GM21526 (cell line): ENCODE data around the gene WDFY1.

Experiments
- ATAC-seq: cut with Tn5 transposase; IDR thresholded peaks from one replicate; pipeline ENCODE4 v1.9.1; 2021; ENCODE audit warnings: moderate library complexity; ENCODE audit not compliant: unreplicated experiment, low FRiP score

WDFY1 gene

DNA sequence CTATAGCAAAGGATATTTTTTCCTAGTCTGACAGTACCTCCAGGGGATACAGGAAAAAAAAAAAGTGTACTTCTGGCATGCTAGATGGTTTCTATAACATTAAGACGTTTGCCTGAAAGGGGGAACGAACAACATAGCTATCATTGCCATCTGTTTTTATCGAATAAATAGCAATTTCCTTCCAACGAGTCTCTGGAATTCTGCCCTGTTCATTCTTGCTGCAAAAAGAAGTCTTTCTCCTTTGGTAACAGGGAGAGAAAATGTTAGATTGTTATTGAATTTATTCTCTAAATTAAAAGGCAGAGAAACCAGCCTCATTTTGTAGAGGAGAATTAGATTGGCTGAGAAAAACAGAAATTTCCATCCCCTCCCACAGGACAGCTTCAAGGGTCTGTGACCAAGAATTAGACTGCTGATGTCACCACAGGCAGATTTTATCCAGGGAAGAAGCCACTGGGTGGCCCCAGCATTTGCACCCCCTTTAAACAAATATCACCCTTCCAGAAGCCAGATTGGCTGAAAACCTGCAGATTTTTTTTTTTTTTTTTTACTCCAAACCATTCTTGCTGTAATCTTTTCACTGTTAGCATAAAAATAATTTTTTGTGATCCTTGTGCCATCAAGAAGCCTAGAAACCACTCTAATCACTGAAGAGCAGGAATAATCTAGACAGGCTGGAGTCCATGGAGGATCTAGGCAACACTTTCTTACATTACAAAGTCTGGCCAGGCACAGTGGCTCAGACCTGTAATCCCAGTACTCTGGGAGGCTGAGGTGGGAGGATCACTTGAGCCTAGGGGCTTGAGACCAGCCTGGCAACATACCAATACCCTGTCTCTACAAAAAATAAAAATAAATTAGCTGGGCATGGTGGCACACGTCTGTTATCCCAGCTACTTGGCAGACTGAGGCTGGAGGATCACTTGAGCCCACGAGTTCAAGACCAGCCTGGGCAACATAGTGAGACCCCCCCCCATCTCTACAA, 12.0 kb downstream of the WDFY1 start:
- ATAC-seq, result no peak

DNA sequence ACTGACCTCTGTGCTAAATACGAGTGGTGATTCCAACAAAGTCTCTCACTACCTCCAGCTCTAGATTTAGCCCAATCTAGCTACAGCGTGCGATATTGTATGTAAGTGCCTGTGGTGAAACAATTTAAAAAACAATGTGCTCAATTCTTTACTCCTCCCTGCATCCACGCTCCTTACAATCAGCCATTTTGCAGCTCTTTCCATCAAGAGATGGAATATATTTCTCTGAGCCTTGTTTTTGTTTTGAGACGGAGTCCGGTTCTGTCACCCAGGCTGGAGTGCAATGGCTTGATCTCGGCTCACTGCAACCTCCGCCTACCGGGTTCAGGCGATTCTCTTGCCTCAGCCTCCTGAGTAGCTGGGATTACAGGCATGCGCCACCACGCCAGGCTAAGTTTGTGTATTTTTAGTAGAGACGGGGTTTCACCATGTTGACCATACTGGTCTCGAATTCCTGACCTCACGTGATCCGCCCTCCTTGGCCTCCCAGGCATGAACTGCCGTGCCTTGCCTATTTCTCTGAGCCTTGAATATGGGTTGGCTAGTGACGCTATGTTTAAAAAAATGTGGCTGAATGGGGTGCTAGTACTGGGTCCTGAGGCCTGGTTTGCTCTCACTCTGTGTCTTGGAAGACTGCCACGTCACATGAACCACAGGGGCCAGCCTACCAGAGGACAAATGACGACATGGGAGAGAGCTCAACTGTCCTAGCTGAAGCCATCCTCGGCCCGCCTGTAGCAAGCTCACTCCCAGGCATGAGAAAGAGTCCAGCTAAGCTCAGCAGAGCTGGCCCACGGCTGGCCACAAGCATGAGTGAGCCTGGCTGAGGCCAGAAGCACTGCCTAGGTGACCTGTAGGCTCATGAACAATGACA, 14.8 kb downstream of the WDFY1 start:
- no peak for ATAC-seq

DNA sequence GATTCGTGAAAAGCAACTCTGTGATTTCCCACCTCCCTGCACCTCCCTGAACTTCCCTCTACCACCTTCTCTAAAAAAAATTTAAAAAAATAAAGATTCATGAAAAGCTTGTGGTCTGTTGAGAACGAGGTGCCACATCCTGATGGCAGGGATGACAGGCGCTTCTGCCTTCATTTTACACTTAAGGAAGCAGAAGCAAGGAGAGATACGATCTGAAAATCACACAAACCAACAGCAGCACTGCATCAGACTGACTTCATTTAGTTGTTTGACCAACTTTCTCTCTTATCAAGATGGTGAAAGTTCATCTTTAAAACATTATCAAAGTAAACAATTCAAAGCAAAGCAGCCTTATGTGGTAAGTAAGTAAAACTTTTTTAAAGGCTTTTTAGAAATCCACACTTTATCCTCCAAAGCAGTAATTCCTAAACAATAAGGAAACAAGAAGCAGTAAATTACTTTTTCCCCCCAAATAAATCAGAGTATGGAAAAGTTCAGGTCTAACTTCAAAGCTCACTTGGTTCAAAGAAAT, 15.5 kb downstream of the WDFY1 start:
- ATAC-seq, result no peak

DNA sequence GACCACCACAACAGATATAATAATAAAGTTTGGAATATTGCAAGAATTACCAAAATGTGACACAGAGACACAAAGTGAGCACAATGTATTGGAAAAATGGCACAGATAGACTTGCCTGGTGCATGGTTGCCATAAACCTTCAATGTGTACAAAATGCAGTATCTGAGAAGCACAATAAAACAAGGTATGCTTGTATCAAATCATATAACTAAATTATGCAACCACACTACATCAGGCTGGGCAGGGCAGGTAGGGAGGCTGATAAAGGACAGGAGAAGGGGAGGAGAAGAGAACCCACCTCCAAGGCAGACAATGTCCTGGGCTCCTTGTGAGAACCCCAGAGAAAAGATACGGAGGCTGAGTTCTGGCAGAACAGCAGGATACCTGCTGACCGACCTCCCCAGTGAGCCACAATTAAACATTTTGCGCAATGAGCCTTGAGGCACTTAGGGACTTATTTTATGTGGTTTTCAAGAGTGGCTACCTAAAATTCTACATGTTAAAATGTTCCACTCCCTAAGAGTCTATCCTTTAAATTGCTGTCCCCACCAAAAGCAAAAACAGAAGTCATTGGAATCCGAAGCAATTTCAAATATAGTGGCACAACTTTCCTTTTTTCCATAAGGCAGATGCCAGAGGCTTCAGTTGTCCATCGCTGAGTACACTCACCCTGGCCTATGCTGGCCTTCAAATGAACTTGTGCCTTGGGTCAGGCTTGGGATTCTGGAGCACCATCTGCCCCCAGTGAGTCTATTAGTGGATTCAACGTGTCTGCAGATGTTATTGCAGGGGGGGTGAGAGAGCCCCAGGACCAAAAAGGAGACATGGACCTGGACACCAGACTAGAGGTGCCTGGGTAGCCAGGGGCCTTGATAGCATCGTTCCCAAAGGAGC, 16.8 kb downstream of the WDFY1 start:
- ATAC-seq, result no peak

DNA sequence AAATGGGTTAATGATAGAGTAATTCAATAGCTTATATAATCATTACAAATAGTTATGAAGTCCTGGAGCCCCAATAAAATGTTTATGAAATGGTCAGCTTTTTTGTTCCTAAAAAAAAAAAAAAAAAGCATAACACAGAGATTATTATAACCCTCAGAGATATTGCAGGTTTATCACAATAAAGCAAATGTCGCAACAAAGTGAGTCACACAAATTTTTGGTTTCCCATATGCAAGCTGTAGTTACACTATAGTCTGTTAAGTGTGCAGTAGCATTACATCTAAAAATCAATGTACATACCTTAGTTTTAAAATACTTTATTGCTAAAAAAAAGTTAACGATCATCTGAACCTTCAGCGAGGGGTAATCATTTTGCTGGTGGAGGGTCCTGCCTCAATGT, 20.0 kb downstream of the WDFY1 start:
- ATAC-seq, result no peak

DNA sequence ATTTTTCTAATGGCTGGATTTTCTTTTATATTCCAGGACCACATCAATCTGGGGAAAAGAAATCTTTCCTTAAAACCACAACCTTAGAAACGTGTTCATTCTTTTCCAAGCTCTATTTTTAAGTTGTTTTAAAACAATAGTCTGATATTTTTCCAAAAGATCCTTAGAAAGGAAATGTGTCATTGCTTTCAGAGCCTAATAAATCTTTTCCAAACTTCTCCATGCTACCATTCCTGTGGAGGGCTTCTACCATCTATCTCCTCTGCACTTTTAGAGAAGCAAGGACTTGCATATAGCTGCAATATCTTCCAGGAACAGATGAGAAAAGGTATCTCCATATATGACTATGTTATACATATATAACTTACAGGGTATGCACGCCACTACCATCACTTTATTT, 21.2 kb downstream of the WDFY1 start:
- no peak for ATAC-seq

DNA sequence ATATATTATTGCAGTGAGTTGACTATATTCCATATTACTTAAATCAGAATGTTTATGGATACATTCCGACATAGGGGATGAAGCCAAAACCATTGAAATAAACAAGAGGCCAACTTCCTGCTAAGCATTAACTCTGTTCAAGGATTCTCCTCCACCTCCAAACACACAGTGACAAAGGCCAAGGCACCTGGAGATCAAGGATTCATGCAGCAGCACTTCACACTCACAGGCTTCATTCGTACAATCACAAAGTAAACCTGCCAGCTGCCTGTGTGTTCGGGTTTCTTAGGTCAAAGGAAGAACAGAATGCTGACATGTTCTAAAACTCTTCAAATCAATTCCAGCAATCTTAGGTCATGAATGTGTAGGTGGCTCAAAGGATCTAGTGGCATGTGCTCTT, 22.8 kb downstream of the WDFY1 start:
- no peak for ATAC-seq

DNA sequence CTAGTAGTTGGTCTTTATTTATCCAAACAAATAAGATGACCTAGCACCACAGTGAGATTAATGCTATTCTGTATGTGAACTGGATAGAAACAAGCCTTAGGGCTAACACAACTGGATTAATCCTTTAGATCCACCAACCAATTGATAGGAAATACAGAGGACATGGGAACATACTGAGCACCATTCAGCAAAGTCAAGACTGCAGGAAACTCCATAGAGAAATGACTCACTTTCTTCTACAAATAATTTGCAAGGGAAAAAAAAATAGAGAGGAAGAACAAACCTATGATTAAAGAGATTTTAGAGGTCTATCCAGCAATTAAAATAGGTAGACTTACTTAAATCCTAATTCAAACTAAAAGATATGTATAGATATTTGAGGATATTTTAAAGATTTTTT, 23.9 kb downstream of the WDFY1 start:
- no peak for ATAC-seq

DNA sequence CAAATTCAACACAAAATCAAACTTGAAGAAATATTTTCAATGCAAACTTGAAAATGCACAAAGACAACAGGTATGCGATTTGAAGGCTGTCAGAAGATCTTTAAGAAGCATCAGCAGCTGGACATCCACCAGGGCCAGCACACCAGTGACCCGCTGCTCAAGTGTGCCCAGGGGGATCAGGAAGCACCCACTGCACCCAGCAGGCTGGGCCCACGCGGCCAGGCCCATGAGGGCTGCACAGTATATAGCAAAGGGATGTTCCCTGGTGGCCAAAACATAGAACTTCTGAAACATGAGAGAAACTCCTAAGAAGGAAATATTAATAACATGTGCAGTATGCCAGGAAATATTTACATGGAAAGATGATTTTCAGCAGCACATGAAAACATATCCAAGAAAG, 25.0 kb downstream of the WDFY1 start:
- ATAC-seq, result no peak

DNA sequence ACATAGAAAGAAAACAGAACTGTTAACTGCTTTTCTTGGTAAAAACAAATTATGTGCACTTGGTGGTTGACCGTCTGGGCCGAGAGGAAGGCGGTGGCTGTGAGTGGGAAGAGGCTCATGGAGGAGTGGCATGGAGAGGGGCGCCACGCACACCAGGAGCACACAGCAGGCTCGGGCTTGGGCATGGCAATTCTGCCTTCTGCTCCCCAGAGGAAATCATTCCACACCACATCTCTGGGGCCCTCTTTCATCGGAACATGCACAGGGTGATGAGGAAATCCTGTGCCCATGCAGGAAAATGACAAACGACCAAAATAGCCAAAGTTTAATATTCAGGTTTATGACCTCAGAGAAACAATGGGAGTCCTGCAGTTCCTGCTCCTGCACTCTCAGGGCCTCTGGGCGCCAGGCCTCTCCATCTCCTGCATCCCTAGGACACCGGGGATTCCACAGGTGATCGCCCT, 26.4 kb downstream of the WDFY1 start:
- ATAC-seq, result no peak

DNA sequence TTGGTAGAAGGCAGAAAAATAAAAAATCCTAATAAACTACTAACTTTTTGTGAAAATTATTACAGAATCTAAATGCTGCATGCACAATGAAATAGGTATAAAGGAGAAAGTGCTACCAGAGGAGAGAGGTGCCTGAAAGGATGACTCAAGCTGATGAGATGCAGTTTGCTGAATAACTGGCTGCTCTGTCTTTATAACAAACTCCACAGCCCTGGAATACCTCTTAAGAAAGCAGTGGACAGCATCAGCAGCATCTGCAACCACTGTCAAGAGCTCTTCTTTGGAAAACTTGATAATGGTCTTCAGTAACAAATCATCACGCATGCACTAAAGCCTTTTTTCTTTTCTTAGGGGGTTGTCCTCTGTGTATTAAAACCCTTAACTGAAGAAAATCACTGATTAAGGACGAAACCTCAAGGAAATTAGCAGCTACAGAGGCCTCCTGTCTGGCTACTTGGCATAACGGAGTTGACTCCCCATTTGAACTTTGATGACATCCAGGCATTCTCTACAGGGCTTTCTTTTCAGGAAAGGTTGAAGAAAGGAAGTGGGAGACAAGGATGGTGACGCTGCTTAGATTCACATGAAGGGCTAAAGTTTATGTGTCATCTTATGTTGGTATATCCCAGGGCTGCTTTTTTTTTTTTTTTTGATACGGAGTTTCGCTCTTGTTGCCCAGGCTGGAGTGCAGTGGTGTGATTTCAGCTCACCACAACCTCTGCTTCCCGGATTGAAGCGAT, 28.8 kb downstream of the WDFY1 start:
- no peak for ATAC-seq

DNA sequence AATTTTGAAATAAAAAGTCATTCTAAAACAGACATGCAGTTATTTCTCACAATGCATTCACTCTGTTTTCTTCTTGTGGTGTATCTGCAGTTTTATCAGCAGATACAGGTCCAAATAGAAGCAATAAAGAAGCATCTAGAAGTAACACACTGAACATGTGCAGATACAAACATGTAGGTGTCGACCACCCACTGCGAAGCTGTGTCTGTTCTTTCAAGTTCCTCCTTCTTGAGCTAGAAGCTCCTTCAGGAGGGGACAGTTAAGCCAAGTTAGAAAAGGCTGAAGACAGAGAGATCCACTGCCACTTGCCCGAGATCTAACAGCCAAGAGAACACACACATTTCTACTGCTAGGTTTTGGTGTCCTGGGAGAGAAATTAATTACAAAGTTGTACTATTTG, 30.1 kb downstream of the WDFY1 start:
- ATAC-seq, result no peak

DNA sequence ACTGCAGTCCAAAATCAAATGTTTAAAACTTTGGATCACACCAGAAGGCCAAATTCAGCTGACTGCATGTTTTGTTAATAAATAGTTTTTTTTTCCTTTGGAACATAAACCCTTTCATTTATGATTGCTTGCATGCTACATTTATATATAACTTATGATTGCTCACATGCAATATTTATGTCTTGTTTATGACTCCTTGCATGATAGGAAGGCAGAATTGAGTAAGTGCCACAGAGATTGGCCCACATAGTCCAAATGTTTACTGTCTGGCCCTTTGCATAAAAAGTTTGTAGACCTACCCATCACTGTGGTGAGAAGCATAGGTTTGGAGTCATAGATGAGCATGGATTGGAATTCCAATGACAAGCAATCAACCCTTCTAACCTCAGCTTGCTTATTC, 30.8 kb downstream of the WDFY1 start:
- ATAC-seq, result no peak

DNA sequence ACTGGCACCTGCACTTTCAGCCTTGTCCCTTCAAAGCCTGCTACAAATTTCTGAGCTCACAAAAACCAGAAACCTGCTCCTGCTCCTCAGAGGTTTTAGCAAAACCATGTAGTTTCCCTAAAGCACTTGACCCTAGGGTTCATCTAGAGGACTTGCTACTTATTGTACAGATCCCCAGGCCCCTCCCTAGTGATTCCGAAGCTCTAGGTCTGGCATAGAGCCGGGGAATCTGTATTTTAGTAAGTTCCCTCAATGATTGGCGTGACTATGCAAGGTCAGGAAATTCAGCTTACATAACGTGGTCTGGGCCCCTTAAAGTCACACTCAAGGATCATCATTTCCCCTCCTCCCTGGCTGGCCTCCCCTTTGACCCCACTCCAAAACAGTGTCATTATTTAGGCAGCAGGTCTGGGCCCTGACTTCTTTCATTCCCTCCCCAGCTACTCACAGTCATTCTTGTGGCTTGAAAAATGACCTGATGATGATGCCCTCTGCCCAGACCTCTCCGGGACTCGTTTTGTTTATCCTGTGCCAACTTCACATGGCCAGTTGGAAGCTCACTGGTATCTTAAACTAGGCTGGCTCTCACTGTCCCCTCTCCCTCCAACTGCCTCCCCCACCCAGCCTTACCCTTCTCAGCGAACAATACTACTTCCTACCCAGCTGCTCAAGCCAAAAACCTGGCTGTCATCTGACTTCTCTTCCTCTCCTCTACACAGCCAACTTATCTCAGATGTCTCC, 36.0 kb downstream of the WDFY1 start:
- no peak for ATAC-seq

DNA sequence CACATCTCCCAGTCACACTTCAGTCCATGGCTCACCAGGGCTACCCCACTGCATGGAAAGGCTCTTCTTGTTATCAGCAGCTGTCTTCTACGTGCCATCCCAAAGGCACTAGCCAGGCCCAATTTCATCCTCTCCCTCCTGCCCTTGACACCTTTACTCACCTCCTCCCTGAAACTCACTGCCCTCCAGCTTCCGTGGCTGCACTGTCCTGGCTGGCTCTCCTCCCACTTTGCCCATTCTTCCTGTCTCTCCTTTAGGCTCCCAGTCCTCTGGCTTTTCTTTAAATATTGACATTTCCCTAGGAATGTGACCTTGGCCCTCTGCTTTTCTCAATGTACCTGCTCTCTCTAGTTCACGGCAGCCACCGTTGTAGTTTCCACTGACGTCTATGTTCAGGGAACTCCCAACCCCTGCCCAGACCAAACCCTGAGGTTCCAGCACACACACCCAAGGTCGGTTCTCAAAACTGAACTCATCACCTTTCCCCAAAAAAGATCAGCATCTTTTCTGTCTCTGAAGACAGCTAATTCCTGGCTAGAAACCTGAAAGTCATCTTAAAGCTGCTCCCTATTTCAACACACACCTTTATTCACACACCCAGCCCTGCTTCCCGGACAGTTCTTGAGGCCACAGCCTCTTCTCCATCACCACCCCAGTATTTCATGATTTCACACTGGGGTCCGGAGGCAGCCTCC, 36.7 kb downstream of the WDFY1 start:
- ATAC-seq, result no peak

DNA sequence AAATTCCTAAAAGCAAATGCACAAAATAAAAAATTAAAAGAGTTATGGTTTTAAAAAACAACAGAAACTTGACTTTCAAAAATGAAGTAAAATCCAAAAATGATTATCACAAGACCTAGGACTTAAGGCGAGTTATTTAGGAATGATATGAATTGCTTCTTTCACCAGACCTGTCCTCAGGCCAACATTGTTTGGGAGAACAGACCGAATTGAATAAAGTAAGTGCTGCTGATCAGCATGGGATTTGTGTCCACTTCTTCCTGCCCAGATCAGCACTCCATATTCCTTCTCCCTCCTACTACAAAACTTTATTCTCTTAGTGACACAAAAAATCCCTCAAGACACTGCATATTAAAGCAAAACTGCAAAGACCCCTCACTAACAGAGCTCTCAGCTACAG, 39.1 kb downstream of the WDFY1 start:
- ATAC-seq, result no peak

DNA sequence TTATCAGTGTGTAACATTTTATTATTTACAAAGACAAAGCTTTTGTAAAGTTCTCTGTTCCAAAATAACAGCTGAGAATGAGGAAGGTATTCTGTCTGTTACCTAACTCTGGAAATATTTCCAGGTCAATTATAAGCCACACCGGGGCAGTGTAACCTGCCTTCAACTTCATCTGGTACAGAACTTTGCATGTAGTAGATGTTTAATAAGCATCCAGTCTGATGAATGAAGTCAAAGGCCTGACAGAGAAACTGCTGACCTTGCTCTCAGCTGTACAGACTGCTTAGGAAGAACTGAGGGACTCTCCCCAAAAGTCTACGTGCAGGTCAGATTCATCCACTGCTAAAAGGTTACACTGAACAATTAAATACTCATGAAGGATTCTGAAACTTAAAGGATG, 43.3 kb downstream of the WDFY1 start:
- no peak for ATAC-seq

DNA sequence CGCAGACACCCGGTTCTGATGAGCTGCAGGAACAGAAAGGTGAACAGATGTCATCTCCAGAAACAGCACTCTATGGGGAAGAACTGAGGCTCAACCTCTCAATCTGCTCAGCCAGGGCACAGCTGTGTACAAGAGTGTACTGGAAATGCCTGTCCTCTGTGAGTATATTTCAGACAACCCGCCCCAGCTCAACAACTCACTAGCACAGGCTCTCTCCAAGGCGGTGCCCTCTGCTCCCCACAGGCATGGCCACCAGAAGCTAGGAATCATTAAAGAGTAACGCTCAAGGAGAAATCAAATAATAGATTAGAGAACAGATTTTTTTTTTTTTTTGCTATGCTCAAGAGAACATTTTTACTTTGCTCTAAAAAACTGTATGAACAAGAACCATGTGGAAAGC, 43.8 kb downstream of the WDFY1 start:
- no peak for ATAC-seq
